Measurements from ENCODE around the gene BEST4. TPM values are rescaled to one million over a fixed set of nuclear protein-coding genes. Genes with fewer than 3 reads are reported as not detected.
A peak's percentile ranks its signal among the peaks of the same experiment; 100 is the strongest.

Gene BEST4
- total and polyA plus RNA-seq, 2 of the 13 experiments (the other 11 are each of a cell fraction or from before 2014, with no cell fraction given), result 0.77 to 1.4 TPM

GRCh38 chr1:44799770-44800584, 12.0 kb upstream of the BEST4 start, which contains the start of gene PLK3 (continued):
- TF ChIP-seq E2F5 (CRISPR knock-in tag; conservative IDR thresholded peaks at IDR 0.05), result no peak; the same call in 1 of the 2 replicates
- TF ChIP-seq HNF4G (IDR thresholded peaks at IDR 0.05; ENCODE audit: borderline replicate concordance, low read depth, low read length), result 0 out of 2 replicates have a peak, but pooled peaks have one; percentile 16
- peak; percentile 63; the same call in 1 of the 2 replicates for TF ChIP-seq HNF4G (CRISPR knock-in tag; IDR thresholded peaks at IDR 0.05; ENCODE audit: borderline replicate concordance, low read depth)
- peak; percentile 55 for TF ChIP-seq CEBPG (CRISPR knock-in tag; IDR thresholded peaks at IDR 0.05)
- TF ChIP-seq YEATS4 (CRISPR knock-in tag; IDR thresholded peaks at IDR 0.05; ENCODE audit: borderline replicate concordance), result peak; percentile 98
- peak; percentile 63 for TF ChIP-seq MED1 (CRISPR knock-in tag; IDR thresholded peaks at IDR 0.05)
- no peak for TF ChIP-seq BRD4 (CRISPR knock-in tag; IDR thresholded peaks at IDR 0.05)
- peak; percentile 92; the same call in 2 of the 3 replicates for TF ChIP-seq MXI1 (IDR thresholded peaks at IDR 0.05; ENCODE audit: borderline replicate concordance, low read depth, low read length)
- TF ChIP-seq NFYB (CRISPR knock-in tag; IDR thresholded peaks at IDR 0.05), result peak; percentile 28; the same call in 1 of the 2 replicates
- peak; percentile 86; the same call in 1 of the 2 replicates for TF ChIP-seq ARID4A (CRISPR knock-in tag; IDR thresholded peaks at IDR 0.05; ENCODE audit: borderline replicate concordance)
- TF ChIP-seq SNAPC2 (CRISPR knock-in tag; IDR thresholded peaks at IDR 0.05), result peak; percentile 98
- TF ChIP-seq STAT6 (CRISPR knock-in tag; IDR thresholded peaks at IDR 0.05; ENCODE audit: borderline replicate concordance), result peak; percentile 84; the same call in 1 of the 2 replicates
- TF ChIP-seq ZNF670 (CRISPR knock-in tag; IDR thresholded peaks at IDR 0.05; ENCODE audit: borderline replicate concordance), result peak; percentile 97
- peak; percentile 90 for TF ChIP-seq MXD1 (CRISPR knock-in tag; IDR thresholded peaks at IDR 0.05)
- no peak; the same call in 1 of the 2 replicates for TF ChIP-seq KLF6 (CRISPR knock-in tag; IDR thresholded peaks at IDR 0.05)
- peak; percentile 71; the same call in 1 of the 2 replicates for TF ChIP-seq KDM3A (CRISPR knock-in tag; IDR thresholded peaks at IDR 0.05; ENCODE audit: low read depth)

Data from HepG2 (cell line).